Subcutaneous abdominal adipose tissue (tissue), 5 donors: ENCODE measurements around the gene PKP2.

ENCODE experiments used
- H3K27ac ChIP-seq: one replicate; pipeline ENCODE4 v1.7.0; 2013; ENCODE audit warnings: low read depth, mild to moderate bottlenecking, inconsistent platforms, low read length, moderate library complexity
- H3K27me3 ChIP-seq, 5 donors: one replicate each; pipeline ENCODE4 v1.7.0; 2013; ENCODE audit warnings: low read length in 5 of 5, inconsistent platforms in 1 of 5; ENCODE audit not compliant: control insufficient read depth in 5 of 5, insufficient read depth in 4 of 5
- H3K36me3 ChIP-seq, 5 donors: one replicate each; pipeline ENCODE4 v1.7.0; 2013; ENCODE audit warnings: low read length in 5 of 5; ENCODE audit not compliant: control insufficient read depth in 5 of 5, insufficient read depth in 5 of 5
- H3K4me1 ChIP-seq, 5 donors: one replicate each; pipeline ENCODE4 v1.7.0; 2013; ENCODE audit warnings: low read length in 5 of 5, mild to moderate bottlenecking in 3 of 5, moderate library complexity in 1 of 5; ENCODE audit not compliant: control insufficient read depth in 5 of 5, insufficient read depth in 5 of 5
- H3K4me3 ChIP-seq, 5 donors: one replicate each; pipeline ENCODE4 v1.7.0; 2013; ENCODE audit warnings: low read length in 5 of 5, low read depth in 1 of 5
- H3K9ac ChIP-seq, 5 donors: one replicate each; pipeline ENCODE4 v1.7.0; 2013; ENCODE audit warnings: low read length in 5 of 5, mild to moderate bottlenecking in 4 of 5, moderate library complexity in 3 of 5
- H3K9me3 ChIP-seq, 5 donors: one replicate each; pipeline ENCODE4 v1.7.0; 2013; ENCODE audit warnings: low read length in 5 of 5; ENCODE audit not compliant: control insufficient read depth in 5 of 5
- donor health status: healthy.
- donor health status: healthy.
- donor health status: healthy.
- donor health status: healthy.
- donor health status: healthy.

Gene PKP2

DNA sequence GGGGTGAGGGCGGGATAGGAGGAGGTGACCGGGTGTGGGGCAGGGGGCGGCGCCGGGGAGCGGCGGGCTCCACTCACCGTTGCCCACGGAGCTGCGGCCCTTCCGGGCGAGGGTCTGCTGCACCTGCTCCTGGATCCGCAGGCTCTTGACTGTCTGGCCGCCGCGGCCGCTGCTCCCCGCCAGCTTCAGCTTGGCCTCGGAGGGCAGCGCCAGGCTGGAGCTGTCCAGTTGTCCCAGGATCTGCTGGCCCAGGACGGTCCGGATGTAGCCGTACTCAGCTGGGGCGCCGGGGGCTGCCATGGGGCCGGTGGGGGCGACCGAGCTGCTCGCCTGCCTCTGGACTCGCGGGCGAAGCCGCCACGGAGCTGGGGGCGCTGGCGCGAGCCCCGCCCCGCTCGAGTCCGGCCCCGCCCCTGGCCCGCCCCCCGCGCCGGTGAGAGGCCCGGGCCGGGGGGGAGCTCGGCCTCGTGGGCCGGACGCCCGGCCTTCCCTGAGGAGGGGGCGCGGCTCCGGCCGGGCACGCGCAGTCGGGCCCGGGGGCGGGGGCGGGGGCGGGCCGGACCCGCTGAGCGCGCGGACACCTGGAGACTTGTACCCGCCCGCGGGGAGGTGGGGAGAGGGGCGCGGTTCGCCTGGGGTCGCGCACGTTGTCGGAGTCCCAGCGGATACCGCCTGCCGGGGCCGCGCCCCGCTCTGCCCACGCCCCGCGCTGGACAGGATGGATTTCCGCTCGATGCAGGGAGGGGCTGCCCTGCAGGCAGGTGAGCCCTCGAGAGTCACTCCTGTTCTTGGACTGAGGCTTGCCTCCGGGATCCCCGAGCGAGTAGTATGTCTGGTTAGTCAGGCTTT is at the start of gene PKP2:
TSS of gene PKP2 (minus strand) at position 346 of the 849 bp plus-strand sequence. CDS start at position 300, 46 bp downstream.
- no peaks in the 10 kb centered on the region for H3K36me3 ChIP-seq
- H3K9ac ChIP-seq, result peak within 1 kb of the TSS in 3 of 5 donors; percentile 30 to 77 (median 37)
- H3K9me3 ChIP-seq, result no peaks in the 10 kb centered on the region
- H3K4me3 ChIP-seq, result peak within 1 kb of the TSS; percentile 62 to 76 (median 73)
- no peak within 1 kb of the TSS for H3K27ac ChIP-seq
- H3K27me3 ChIP-seq, result peaks cover 0 to 16% (median 6%) of the 10 kb centered on the region in 5 donors
- peaks cover 0 to 22% (median 15%) of the 10 kb centered on the region in 5 donors for H3K4me1 ChIP-seq

DNA sequence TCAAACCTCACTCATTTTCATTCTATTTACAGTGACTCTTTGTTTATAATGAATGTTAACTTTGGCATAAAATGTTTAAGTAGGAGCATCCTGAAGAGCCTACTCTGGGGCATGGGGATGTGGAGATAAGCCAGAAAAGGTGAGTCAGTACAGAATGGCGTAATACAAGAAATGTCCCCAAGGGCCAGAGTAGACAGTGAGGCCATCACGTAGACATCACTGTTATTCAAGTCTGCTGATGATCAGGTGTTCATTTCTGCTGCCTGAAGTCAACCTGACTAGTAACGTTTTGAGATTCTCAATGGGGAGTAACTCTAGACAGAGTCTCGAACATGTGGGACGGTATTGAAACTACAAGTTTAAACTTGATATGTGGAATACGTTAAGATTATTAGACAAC is 47.6 kb upstream of the PKP2 start:
- no peaks in the 10 kb centered on the region for H3K36me3 ChIP-seq
- H3K9ac ChIP-seq, result no peak overlapping the region
- H3K27ac ChIP-seq, result no peak overlapping the region
- no peak overlapping the region for H3K4me3 ChIP-seq
- no peaks in the 10 kb centered on the region for H3K4me1 ChIP-seq
- no peaks in the 10 kb centered on the region for H3K9me3 ChIP-seq
- no peaks in the 10 kb centered on the region for H3K27me3 ChIP-seq

DNA sequence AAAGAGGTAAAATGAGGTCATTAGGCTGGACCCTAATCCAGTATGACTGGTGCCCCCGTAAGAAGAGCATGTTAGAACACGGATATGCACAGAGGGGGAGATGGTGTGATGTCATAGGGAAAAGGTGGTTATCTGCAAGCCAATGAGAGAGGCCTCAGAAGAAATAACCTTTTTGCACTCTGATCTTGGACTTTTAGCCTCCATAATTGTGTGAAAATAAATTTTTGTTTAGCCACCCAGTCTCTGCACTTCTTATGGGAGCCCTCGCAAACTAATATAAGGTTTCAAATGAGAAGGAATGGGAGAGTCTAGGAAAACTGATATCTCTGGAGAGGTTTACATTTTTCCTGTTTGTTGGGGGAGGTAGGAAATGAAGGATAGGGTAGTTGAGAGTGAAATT is 43.2 kb upstream of the PKP2 start:
- Histone ChIP-seq H3K4me1 (no peaks in the 10 kb centered on the region), H3K27ac (no peak overlapping the region), H3K36me3 (no peaks in the 10 kb centered on the region), H3K4me3 (no peak overlapping the region), H3K9ac (no peak overlapping the region), H3K9me3 (no peaks in the 10 kb centered on the region), H3K27me3 (peaks cover 0 to 3% (median 0%) of the 10 kb centered on the region in 5 donors)

DNA sequence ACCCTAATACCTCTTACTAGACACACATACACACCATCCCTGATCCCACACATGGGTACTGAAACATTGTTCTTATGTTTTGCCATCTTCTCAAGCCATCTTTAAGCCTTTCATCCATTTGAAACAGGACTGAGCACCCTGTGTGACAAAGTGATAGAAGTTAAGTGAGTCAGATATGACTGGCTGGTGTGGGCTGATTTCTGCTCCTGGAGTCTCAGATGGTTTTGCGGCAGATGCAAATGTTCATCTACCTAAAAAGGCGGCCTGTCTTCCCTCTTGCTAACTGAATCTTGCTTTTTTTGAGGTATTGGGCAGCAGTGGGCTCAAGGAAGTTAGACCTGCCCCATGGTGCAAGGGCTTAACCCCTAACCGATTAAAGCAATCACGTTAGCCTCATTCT is 30.4 kb upstream of the PKP2 start:
- Histone ChIP-seq H3K4me3 (no peak overlapping the region), H3K9me3 (no peaks in the 10 kb centered on the region), H3K27me3 (no peaks in the 10 kb centered on the region), H3K4me1 (no peaks in the 10 kb centered on the region), H3K36me3 (no peaks in the 10 kb centered on the region), H3K9ac (no peak overlapping the region), H3K27ac (no peak overlapping the region)

DNA sequence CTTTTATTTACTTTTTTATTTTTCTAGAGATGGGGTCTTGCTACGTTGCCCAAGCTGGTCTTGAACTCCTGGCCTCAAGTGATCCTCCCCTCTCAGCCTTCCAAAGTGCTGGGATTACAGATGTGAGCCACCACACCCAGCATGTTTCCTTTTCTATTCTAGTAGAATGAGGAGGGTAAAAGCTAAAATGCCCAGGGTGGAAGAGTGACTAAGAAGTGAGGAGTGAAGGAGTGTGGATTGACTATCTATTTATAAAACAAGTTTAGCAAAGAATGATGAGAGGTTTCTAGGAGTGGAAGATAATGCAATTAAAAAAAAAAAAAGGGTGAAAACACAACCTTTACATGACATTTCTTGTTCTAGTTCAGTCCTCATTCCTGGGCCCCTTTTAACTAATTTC is 29.8 kb upstream of the PKP2 start:
- H3K9me3 ChIP-seq, result no peaks in the 10 kb centered on the region

DNA sequence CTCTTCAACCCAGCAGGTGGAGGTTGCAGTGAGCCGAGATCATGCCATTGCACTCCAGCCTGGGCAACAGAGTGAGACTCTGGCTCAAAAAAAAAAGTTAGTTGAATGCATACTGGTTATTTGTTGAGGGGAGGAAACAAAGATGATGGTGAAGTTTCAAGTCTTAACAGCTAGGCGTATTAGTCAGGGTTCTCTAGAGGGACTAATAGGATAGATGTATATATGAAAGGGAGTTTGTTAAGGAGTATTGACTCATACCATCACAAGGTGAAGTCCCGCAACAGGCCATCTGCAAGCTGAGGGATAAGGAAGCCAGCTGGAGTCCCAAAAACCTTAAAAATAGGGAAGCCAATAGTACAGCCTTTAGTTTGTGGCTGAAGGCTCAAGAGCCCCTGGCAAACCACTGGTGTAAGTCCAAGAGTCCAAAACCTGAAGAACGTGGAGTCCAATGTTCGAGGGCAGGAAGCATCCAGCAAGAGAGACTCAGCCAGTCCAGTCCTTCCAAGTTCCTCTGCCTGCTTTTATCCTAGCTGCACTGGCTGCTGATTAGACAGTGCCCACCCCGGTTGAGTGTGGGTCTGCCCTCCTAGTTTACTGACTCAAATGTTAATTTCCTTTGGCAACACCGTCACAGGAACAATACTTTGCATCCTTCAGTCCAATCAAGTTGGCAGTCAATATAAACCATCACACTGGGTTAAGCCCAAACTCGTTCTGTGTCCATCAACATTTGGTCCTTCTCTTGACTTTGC is 26.1 kb upstream of the PKP2 start:
- Histone ChIP-seq H3K36me3 (no peaks in the 10 kb centered on the region), H3K4me3 (no peak overlapping the region), H3K27ac (no peak overlapping the region), H3K27me3 (no peaks in the 10 kb centered on the region), H3K4me1 (no peaks in the 10 kb centered on the region), H3K9me3 (no peaks in the 10 kb centered on the region), H3K9ac (no peak overlapping the region)

More for the DNA sequence above, 29.8 kb upstream of the PKP2 start:
- no peak overlapping the region for H3K27ac ChIP-seq
- no peaks in the 10 kb centered on the region for H3K27me3 ChIP-seq
- H3K36me3 ChIP-seq, result no peaks in the 10 kb centered on the region
- no peak overlapping the region for H3K9ac ChIP-seq
- no peak overlapping the region for H3K4me3 ChIP-seq
- no peaks in the 10 kb centered on the region for H3K4me1 ChIP-seq

DNA sequence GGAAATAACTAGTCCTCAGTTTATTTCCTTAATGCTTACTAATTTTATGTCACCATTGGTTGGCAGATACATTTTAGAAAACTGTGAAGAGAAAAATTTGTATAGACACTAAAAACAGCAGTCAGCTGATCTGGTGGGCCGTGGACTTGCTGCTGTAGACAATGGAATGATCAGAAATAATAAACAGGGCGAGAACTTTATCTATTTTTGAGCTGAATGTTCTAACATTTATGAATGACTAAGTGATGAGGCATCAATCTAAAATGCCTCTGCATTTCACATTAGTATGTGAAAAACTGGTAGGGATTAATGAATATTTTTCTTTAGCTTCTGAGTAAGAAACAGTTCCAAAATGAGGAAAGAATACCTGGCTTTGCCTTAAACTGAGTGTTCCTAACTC is 24.8 kb upstream of the PKP2 start:
- H3K4me3 ChIP-seq, result no peak overlapping the region
- no peaks in the 10 kb centered on the region for H3K27me3 ChIP-seq
- no peaks in the 10 kb centered on the region for H3K9me3 ChIP-seq
- no peaks in the 10 kb centered on the region for H3K4me1 ChIP-seq
- H3K9ac ChIP-seq, result no peak overlapping the region
- no peak overlapping the region for H3K27ac ChIP-seq
- no peaks in the 10 kb centered on the region for H3K36me3 ChIP-seq

DNA sequence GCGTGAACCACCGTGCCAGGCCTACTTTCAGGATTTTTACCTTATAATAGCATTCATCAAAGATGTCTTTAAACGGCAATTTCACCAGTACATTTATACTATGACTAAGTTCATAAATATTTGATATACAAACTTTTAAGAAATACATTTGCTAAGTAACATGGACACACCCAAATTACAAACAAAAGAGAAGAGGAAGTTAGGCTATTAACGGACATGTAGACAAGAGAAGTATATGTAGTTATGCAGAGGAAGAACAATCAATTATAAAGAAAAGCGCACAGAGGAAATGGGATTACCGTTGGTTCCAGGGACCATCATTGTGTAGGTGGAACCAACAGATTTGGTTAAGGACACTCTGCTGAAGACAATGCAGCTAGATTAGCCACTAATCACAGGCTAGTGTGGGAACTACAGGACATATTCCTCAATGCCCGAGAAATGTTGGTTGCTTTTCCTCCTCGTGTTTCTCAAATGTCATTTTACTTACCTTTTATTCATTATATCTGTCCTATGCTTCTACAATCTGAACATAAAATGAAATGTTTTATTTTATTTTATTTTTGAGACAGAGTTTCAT is 24.0 kb upstream of the PKP2 start:
- Histone ChIP-seq H3K4me3 (no peak overlapping the region), H3K4me1 (no peaks in the 10 kb centered on the region), H3K36me3 (no peaks in the 10 kb centered on the region), H3K9ac (no peak overlapping the region), H3K27ac (no peak overlapping the region), H3K27me3 (no peaks in the 10 kb centered on the region), H3K9me3 (no peaks in the 10 kb centered on the region)

DNA sequence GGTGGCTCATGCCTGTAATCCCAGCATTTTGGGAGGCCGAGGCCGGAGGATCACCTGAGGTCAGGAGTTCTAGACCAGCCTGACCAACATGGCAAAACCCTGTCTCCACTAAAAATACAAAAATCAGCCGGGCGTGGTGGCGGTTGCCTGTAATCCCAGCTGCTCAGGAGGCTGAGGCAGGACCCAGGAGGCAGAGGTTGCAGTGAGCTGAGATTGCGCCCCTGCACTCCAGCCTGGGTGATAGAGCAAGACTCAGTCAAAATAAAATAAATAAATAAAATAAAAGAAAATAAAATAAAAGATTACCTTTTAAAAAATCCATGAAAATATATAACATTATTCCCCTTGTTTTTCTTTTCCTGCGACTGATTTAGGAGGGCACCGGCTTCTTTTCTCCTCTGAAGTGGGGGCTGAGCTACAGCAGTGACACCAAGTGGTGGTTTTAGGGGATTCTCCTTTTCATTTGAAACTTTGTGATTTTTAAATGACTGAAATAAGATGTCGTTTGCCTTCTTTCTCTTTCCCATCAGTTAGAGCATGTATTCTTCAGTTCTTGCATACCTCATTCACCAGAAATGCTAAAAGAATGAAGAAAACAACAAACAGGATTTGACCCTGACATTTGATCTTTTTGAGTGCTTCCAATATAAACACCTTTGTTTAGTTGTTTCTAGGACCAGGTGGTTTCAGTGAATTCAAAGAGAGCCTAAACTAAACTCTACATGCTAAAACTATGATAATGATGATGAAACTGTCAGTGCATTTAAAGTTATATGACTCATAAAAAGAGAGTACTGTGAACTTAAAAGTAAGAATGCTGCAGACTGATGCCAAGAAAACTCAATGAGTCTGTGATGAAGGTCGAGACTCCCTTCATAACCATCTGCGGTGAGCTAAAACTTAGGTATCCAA is 22.6 kb upstream of the PKP2 start:
- Histone ChIP-seq H3K36me3 (no peaks in the 10 kb centered on the region), H3K27ac (no peak overlapping the region), H3K27me3 (no peaks in the 10 kb centered on the region), H3K4me3 (no peak overlapping the region), H3K9ac (no peak overlapping the region), H3K4me1 (no peaks in the 10 kb centered on the region), H3K9me3 (no peaks in the 10 kb centered on the region)
